AG09319 (cell line): ENCODE results near the gene EEF1B2.

Source experiments
- DNase-seq: peaks from one replicate; pipeline ENCODE4 v3.0.0-alpha.2; 2010; ENCODE audit warnings: low read depth; ENCODE audit errors: extremely low read depth
- TF ChIP-seq, protein P1 (sequence below): IDR thresholded peaks from 2 replicates; pipeline ENCODE4 v1.5.1; 2011; ENCODE audit warnings: low read depth, mild to moderate bottlenecking, inconsistent platforms, low read length, moderate library complexity

Gene EEF1B2

DNA sequence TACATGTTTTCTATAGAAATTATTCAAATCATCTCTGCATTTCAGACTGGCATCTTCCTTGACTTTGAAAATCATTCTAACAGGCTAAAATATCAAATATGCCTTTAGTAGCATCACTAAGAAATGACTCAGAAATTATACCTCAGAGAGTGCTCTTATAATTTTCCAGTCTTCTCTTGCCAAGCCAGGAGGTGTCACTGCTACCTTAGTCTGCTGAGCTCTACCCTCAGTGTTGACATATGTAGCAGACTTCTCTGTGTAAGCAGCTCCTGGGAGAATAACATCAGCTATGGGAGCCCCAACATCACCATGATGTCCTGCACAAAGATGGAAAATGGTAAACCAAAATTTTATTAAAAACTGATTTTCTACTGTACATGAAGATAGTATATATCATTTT lies 32.0 kb upstream of the EEF1B2 start:
- TF ChIP-seq, protein P1, sequence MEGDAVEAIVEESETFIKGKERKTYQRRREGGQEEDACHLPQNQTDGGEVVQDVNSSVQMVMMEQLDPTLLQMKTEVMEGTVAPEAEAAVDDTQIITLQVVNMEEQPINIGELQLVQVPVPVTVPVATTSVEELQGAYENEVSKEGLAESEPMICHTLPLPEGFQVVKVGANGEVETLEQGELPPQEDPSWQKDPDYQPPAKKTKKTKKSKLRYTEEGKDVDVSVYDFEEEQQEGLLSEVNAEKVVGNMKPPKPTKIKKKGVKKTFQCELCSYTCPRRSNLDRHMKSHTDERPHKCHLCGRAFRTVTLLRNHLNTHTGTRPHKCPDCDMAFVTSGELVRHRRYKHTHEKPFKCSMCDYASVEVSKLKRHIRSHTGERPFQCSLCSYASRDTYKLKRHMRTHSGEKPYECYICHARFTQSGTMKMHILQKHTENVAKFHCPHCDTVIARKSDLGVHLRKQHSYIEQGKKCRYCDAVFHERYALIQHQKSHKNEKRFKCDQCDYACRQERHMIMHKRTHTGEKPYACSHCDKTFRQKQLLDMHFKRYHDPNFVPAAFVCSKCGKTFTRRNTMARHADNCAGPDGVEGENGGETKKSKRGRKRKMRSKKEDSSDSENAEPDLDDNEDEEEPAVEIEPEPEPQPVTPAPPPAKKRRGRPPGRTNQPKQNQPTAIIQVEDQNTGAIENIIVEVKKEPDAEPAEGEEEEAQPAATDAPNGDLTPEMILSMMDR: no peak
- no peak for DNase-seq

- TF ChIP-seq, protein P1: no peak
- no peak for DNase-seq
These were observed 16.2 kb upstream of the EEF1B2 start for GRCh38 chr2:206143451-206143850.

DNA sequence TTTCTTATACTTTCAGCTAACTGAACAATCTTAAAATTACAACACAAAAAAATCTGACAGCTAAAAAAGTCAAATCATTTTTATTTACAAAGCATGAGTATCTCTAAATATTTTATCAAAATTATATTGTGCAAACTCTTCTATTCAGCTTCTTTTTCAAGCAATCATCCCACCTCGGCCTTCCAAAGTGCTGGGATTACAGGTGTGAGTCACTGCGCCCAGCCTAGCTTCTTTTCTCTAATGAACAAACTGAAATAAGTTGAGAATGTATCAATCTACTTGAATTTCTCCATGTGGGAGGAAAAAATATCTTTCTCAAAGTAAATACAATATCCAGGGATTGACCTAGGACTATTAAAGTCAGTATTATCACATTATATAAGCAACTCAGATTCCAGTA lies 15.3 kb upstream of the EEF1B2 start:
- TF ChIP-seq, protein P1: no peak
- DNase-seq: no peak

DNA sequence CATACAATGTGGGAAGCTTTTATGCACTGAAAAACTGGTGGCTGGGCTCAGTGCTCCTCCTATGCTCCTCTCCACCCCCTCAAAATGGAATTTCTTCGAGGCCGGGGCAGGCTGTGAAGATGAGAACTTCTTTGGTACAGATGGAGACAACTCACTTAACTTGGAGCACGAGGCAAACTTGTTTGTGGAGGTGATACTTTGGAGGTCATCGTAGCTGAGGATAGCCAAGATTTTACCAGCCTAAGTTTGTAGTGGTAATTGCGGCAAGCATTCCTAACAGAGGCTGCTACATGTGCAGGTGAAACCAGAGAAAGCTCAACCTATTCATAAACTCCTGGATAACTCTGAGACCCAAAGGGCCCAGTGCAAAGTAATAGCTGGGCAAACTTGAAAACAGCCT lies 14.0 kb upstream of the EEF1B2 start:
- TF ChIP-seq, protein P1: no peak
- DNase-seq: no peak

- DNase-seq: no peak
- TF ChIP-seq, protein P1: no peak
These were observed 10.4 kb upstream of the EEF1B2 start for GRCh38 chr2:206149330-206149729.

- DNase-seq: no peak
- TF ChIP-seq, protein P1: no peak
These were observed 9.5 kb upstream of the EEF1B2 start for GRCh38 chr2:206150168-206150567.

DNA sequence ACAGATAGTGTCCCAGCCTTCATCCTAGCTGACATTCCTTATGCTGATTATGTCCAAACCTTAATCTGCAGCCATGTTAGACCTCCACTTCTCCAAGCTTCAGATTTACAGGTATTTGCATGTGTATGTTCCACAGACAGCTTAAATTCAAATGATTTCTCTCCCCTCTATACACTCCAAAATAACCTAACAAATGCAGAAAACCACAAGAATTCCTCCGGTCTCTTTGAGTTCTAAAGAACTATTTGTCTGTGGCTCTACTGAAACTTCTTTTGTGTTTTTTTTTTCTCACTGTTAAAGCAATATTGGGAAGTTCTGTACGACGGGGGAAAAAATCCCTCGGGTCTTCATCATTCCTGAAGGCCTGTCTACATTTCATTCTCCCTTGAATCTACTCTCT lies 9.1 kb upstream of the EEF1B2 start:
- no peak for DNase-seq

More for the DNA sequence above, 9.1 kb upstream of the EEF1B2 start:
- TF ChIP-seq, protein P1: no peak
